ENCODE measurements around the gene ANXA11.

ANXA11 gene

DNA sequence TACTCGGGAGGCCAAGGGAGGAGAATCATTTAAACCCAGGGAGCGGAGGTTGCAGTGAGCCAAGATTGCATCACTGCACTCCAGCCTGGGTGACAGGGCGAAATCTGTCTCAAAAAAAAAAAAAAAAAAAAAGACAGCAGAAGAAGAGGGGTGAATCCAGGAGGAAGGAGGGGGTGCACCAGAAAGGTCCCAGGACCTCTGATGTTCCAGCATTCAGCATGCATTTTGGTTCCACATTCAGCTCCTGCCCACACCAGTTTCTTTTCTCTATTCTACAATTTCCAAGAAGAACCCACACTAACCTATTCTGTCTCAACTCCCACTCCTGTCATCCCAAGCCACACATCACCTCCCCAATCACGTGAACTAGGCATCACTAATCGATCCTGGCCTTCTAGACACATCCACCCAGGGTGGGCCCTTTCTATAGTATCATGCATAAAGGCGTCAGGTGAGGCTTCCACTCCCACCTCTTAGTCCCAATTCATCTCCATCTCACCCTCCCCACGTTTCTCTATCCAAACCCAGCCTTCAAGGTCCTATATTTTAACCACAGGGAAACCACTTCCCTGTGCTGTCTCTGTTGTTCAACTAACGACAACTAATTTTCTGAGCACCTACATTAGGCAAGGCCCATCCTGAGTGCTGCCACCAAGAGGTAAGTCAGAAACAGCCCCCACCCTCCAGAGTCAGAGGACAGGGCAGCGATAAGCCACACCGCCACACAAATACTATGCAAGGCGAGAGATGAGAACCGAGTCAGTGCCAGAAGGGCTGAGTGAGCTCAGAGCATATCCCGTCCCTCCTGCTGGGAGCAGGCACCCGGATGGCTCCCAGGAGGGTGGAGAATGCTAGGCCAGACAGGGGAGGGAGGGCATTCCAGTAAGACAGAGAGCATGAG lies 2.2 kb downstream of the ANXA11 start (continued):
- TF ChIP-seq, protein P1, sequence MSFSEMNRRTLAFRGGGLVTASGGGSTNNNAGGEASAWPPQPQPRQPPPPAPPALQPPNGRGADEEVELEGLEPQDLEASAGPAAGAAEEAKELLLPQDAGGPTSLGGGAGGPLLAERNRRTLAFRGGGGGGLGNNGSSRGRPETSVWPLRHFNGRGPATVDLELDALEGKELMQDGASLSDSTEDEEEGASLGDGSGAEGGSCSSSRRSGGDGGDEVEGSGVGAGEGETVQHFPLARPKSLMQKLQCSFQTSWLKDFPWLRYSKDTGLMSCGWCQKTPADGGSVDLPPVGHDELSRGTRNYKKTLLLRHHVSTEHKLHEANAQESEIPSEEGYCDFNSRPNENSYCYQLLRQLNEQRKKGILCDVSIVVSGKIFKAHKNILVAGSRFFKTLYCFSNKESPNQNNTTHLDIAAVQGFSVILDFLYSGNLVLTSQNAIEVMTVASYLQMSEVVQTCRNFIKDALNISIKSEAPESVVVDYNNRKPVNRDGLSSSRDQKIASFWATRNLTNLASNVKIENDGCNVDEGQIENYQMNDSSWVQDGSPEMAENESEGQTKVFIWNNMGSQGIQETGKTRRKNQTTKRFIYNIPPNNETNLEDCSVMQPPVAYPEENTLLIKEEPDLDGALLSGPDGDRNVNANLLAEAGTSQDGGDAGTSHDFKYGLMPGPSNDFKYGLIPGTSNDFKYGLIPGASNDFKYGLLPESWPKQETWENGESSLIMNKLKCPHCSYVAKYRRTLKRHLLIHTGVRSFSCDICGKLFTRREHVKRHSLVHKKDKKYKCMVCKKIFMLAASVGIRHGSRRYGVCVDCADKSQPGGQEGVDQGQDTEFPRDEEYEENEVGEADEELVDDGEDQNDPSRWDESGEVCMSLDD (tag by site-specific recombination; IDR thresholded peaks at IDR 0.05) = no peak
- peak; percentile 100 for TF ChIP-seq ZBTB17 (tag by site-specific recombination; IDR thresholded peaks at IDR 0.05)
- TF ChIP-seq MEIS1 (CRISPR knock-in tag; IDR thresholded peaks at IDR 0.05; ENCODE audit: borderline replicate concordance) = no peak
- TF ChIP-seq ZNF596 (tag by site-specific recombination; IDR thresholded peaks at IDR 0.05) = no peak
- peak; percentile 51 for TF ChIP-seq SP3 (tag by site-specific recombination; IDR thresholded peaks at IDR 0.05)
- TF ChIP-seq, protein P2, sequence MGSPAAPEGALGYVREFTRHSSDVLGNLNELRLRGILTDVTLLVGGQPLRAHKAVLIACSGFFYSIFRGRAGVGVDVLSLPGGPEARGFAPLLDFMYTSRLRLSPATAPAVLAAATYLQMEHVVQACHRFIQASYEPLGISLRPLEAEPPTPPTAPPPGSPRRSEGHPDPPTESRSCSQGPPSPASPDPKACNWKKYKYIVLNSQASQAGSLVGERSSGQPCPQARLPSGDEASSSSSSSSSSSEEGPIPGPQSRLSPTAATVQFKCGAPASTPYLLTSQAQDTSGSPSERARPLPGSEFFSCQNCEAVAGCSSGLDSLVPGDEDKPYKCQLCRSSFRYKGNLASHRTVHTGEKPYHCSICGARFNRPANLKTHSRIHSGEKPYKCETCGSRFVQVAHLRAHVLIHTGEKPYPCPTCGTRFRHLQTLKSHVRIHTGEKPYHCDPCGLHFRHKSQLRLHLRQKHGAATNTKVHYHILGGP (tag by site-specific recombination; IDR thresholded peaks at IDR 0.05) = peak; percentile 32; the same call in 1 of the 2 replicates
- TF ChIP-seq ZNF169 (tag by site-specific recombination; IDR thresholded peaks at IDR 0.05) = no peak
- no peak for TF ChIP-seq RBAK (tag by site-specific recombination; IDR thresholded peaks at IDR 0.05)
- TF ChIP-seq ZIC2 (tag by site-specific recombination; IDR thresholded peaks at IDR 0.05) = peak; percentile 87
- no peak for TF ChIP-seq ZNF302 (tag by site-specific recombination; IDR thresholded peaks at IDR 0.05; ENCODE audit: low read depth)
- no peak for TF ChIP-seq ZSCAN16 (tag by site-specific recombination; IDR thresholded peaks at IDR 0.05)
- TF ChIP-seq WT1 (tag by site-specific recombination; IDR thresholded peaks at IDR 0.05) = 0 out of 2 replicates have a peak, but pooled peaks have one; percentile 34
- TF ChIP-seq, protein P3, sequence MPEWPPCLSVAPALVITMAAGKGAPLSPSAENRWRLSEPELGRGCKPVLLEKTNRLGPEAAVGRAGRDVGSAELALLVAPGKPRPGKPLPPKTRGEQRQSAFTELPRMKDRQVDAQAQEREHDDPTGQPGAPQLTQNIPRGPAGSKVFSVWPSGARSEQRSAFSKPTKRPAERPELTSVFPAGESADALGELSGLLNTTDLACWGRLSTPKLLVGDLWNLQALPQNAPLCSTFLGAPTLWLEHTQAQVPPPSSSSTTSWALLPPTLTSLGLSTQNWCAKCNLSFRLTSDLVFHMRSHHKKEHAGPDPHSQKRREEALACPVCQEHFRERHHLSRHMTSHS (tag by site-specific recombination; IDR thresholded peaks at IDR 0.05) = no peak
- no peak for TF ChIP-seq GFI1B (tag by site-specific recombination; IDR thresholded peaks at IDR 0.05)
- no peak for TF ChIP-seq ZNF354C (tag by site-specific recombination; IDR thresholded peaks at IDR 0.05; ENCODE audit: borderline replicate concordance, low read depth)
- no peak for TF ChIP-seq ZNF654 (tag by site-specific recombination; IDR thresholded peaks at IDR 0.05; ENCODE audit: low read depth)
- TF ChIP-seq ZNF423 (tag by site-specific recombination; IDR thresholded peaks at IDR 0.05) = peak; percentile 96
- TF ChIP-seq, protein P4, sequence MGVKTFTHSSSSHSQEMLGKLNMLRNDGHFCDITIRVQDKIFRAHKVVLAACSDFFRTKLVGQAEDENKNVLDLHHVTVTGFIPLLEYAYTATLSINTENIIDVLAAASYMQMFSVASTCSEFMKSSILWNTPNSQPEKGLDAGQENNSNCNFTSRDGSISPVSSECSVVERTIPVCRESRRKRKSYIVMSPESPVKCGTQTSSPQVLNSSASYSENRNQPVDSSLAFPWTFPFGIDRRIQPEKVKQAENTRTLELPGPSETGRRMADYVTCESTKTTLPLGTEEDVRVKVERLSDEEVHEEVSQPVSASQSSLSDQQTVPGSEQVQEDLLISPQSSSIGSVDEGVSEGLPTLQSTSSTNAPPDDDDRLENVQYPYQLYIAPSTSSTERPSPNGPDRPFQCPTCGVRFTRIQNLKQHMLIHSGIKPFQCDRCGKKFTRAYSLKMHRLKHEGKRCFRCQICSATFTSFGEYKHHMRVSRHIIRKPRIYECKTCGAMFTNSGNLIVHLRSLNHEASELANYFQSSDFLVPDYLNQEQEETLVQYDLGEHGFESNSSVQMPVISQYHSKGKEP (tag by site-specific recombination; IDR thresholded peaks at IDR 0.05) = no peak
- TF ChIP-seq ZNF114 (tag by site-specific recombination; IDR thresholded peaks at IDR 0.05) = no peak
- TF ChIP-seq, protein P5, sequence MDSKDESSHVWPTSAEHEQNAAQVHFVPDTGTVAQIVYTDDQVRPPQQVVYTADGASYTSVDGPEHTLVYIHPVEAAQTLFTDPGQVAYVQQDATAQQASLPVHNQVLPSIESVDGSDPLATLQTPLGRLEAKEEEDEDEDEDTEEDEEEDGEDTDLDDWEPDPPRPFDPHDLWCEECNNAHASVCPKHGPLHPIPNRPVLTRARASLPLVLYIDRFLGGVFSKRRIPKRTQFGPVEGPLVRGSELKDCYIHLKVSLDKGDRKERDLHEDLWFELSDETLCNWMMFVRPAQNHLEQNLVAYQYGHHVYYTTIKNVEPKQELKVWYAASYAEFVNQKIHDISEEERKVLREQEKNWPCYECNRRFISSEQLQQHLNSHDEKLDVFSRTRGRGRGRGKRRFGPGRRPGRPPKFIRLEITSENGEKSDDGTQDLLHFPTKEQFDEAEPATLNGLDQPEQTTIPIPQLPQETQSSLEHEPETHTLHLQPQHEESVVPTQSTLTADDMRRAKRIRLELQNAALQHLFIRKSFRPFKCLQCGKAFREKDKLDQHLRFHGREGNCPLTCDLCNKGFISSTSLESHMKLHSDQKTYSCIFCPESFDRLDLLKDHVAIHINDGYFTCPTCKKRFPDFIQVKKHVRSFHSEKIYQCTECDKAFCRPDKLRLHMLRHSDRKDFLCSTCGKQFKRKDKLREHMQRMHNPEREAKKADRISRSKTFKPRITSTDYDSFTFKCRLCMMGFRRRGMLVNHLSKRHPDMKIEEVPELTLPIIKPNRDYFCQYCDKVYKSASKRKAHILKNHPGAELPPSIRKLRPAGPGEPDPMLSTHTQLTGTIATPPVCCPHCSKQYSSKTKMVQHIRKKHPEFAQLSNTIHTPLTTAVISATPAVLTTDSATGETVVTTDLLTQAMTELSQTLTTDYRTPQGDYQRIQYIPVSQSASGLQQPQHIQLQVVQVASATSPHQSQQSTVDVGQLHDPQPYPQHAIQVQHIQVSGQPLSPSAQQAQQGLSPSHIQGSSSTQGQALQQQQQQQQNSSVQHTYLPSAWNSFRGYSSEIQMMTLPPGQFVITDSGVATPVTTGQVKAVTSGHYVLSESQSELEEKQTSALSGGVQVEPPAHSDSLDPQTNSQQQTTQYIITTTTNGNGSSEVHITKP (tag by site-specific recombination; IDR thresholded peaks at IDR 0.05) = peak; percentile 54; the same call in 1 of the 2 replicates
- peak; percentile 95 for TF ChIP-seq IKZF3 (tag by site-specific recombination; IDR thresholded peaks at IDR 0.05)
- TF ChIP-seq, protein P6, sequence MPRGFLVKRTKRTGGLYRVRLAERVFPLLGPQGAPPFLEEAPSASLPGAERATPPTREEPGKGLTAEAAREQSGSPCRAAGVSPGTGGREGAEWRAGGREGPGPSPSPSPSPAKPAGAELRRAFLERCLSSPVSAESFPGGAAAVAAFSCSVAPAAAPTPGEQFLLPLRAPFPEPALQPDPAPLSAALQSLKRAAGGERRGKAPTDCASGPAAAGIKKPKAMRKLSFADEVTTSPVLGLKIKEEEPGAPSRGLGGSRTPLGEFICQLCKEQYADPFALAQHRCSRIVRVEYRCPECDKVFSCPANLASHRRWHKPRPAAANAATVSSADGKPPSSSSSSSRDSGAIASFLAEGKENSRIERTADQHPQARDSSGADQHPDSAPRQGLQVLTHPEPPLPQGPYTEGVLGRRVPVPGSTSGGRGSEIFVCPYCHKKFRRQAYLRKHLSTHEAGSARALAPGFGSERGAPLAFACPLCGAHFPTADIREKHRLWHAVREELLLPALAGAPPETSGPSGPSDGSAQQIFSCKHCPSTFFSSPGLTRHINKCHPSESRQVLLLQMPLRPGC (tag by site-specific recombination; IDR thresholded peaks at IDR 0.05) = no peak; the same call in 1 of the 2 replicates
- no peak for TF ChIP-seq ZNF146 (tag by site-specific recombination; IDR thresholded peaks at IDR 0.05)
- 0 out of 2 replicates have a peak, but pooled peaks have one; percentile 5 for TF ChIP-seq ZNF76 (tag by site-specific recombination; IDR thresholded peaks at IDR 0.05; ENCODE audit: borderline replicate concordance, low read depth)
- TF ChIP-seq ZNF214 (tag by site-specific recombination; IDR thresholded peaks at IDR 0.05; ENCODE audit: borderline replicate concordance) = no peak
- TF ChIP-seq, protein P7, sequence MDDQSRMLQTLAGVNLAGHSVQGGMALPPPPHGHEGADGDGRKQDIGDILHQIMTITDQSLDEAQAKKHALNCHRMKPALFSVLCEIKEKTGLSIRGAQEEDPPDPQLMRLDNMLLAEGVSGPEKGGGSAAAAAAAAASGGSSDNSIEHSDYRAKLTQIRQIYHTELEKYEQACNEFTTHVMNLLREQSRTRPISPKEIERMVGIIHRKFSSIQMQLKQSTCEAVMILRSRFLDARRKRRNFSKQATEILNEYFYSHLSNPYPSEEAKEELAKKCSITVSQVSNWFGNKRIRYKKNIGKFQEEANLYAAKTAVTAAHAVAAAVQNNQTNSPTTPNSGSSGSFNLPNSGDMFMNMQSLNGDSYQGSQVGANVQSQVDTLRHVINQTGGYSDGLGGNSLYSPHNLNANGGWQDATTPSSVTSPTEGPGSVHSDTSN (CRISPR knock-in tag; IDR thresholded peaks at IDR 0.05) = no peak

Measured in HEK293 (cell line).